SH-SY5Y (cell line): Measurements from ENCODE around the gene ATP11C.

Experiments
- GATA2 ChIP-seq: IDR thresholded peaks from 2 replicates; pipeline ENCODE4 v1.6.1; 2011; ENCODE audit warnings: mild to moderate bottlenecking, low read depth, low read length
- GATA3 ChIP-seq: IDR thresholded peaks from 2 replicates; pipeline ENCODE4 v1.6.1; 2011; ENCODE audit warnings: low read depth, mild to moderate bottlenecking, low read length, moderate library complexity

- TF ChIP-seq GATA2 (no peak), GATA3 (no peak)
Observed at GRCh38 chrX:139971394-139971749, 38.5 kb upstream of the ATP11C start.
